ENCODE measurements around the gene DHRS1. TPM values are rescaled to one million over a fixed set of nuclear protein-coding genes. Genes with fewer than 3 reads are reported as not detected.

DHRS1 gene
- total RNA-seq, 1 experiment from 2014 or later, result 34.7 TPM

DNA sequence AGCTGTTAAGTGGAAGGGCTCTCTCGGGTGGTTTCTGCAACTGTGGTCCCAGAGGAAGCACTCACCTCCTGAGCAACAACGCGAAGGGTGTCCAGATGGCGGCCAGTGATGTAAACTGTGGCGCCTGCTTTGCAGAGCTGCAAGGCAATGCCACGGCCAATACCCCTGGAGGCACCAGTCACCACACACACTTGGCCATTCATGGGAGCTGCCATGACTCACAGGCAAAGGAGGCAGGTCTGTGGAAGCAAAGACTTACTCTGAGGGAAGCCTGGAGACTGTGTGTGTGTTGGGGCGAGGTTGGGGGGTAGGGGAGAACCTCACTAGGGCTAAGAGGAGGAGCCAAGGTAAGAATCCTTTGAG, 707 bp downstream of the DHRS1 start:
- H3K4me2 ChIP-seq (ENCODE audit: low read length), result peak overlapping the region; percentile 95
- H3K4me1 ChIP-seq (ENCODE audit: control insufficient read depth in 1 of 2, insufficient read depth in 2 of 2, low read length in 2 of 2), result peaks cover 17 to 31% of the 10 kb centered on the region in 2 experiments
- no peaks in the 10 kb centered on the region for H3K27me3 ChIP-seq (ENCODE audit: insufficient read depth, low read length)
- RAD21 ChIA-PET (ENCODE audit: low non-redundant PET in 1 of 2, low total read pairs in 2 of 2, uncharacterized antibody in 2 of 2, unreplicated experiment in 2 of 2), result interaction anchor here in 1 of 2 experiments (1.2 to 1.8 kb wide), 2 partner anchors 56 to 133 kb away, joined by 4 to 9 read pairs; partner anchors contain the start of gene TINF2
- no peaks in the 10 kb centered on the region for H4K20me1 ChIP-seq (ENCODE audit: insufficient read depth)
- DNase-seq (ENCODE audit: low read depth, low spot score) (peak; percentile 24), ATAC-seq (peak; percentile 45)
- peak overlapping the region; percentile 77 for H3K27ac ChIP-seq (ENCODE audit: low read depth, low read length)
- TF ChIP-seq, protein P1, sequence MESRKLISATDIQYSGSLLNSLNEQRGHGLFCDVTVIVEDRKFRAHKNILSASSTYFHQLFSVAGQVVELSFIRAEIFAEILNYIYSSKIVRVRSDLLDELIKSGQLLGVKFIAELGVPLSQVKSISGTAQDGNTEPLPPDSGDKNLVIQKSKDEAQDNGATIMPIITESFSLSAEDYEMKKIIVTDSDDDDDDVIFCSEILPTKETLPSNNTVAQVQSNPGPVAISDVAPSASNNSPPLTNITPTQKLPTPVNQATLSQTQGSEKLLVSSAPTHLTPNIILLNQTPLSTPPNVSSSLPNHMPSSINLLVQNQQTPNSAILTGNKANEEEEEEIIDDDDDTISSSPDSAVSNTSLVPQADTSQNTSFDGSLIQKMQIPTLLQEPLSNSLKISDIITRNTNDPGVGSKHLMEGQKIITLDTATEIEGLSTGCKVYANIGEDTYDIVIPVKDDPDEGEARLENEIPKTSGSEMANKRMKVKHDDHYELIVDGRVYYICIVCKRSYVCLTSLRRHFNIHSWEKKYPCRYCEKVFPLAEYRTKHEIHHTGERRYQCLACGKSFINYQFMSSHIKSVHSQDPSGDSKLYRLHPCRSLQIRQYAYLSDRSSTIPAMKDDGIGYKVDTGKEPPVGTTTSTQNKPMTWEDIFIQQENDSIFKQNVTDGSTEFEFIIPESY (IDR thresholded peaks at IDR 0.05; ENCODE audit: extremely low read depth, insufficient replicate concordance, low read length), result no peak
- no peak for TF ChIP-seq JUND (IDR thresholded peaks at IDR 0.05)
- no peak for TF ChIP-seq SP1 (IDR thresholded peaks at IDR 0.05; ENCODE audit: low read depth)
- TF ChIP-seq EZH2phosphoT487 (IDR thresholded peaks at IDR 0.05; ENCODE audit: borderline replicate concordance), result no peak
- no peak for TF ChIP-seq YY1 (IDR thresholded peaks at IDR 0.05; ENCODE audit: extremely low read depth, insufficient replicate concordance, low read depth, low read length)
- TF ChIP-seq FOSL1 (IDR thresholded peaks at IDR 0.05; ENCODE audit: low read depth), result no peak
- TF ChIP-seq SIN3A (IDR thresholded peaks at IDR 0.05; ENCODE audit: low read depth), result no peak
- no peak for TF ChIP-seq POLR2A (IDR thresholded peaks at IDR 0.05; ENCODE audit: borderline replicate concordance, extremely low read depth, insufficient read depth, insufficient read length)
- TF ChIP-seq ZFX (IDR thresholded peaks at IDR 0.05), result no peak
- TF ChIP-seq CBX3 (IDR thresholded peaks at IDR 0.05; ENCODE audit: low read depth), result no peak
- TF ChIP-seq EZH2 (IDR thresholded peaks at IDR 0.05), result no peak
- TF ChIP-seq, protein P2, sequence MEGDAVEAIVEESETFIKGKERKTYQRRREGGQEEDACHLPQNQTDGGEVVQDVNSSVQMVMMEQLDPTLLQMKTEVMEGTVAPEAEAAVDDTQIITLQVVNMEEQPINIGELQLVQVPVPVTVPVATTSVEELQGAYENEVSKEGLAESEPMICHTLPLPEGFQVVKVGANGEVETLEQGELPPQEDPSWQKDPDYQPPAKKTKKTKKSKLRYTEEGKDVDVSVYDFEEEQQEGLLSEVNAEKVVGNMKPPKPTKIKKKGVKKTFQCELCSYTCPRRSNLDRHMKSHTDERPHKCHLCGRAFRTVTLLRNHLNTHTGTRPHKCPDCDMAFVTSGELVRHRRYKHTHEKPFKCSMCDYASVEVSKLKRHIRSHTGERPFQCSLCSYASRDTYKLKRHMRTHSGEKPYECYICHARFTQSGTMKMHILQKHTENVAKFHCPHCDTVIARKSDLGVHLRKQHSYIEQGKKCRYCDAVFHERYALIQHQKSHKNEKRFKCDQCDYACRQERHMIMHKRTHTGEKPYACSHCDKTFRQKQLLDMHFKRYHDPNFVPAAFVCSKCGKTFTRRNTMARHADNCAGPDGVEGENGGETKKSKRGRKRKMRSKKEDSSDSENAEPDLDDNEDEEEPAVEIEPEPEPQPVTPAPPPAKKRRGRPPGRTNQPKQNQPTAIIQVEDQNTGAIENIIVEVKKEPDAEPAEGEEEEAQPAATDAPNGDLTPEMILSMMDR (IDR thresholded peaks at IDR 0.05 in 2 of 3, conservative IDR thresholded peaks at IDR 0.05 in 1 of 3; ENCODE audit: borderline replicate concordance in 1 of 3, insufficient read depth in 1 of 3, low read depth in 2 of 3, low read length in 2 of 3), result no peak
- no peak for TF ChIP-seq TCF7L2 (IDR thresholded peaks at IDR 0.05; ENCODE audit: borderline replicate concordance, extremely low read depth, insufficient read depth, insufficient read length)
- TF ChIP-seq CEBPB (IDR thresholded peaks at IDR 0.05; ENCODE audit: low read depth), result no peak
- TF ChIP-seq, protein P3, sequence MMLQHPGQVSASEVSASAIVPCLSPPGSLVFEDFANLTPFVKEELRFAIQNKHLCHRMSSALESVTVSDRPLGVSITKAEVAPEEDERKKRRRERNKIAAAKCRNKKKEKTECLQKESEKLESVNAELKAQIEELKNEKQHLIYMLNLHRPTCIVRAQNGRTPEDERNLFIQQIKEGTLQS (IDR thresholded peaks at IDR 0.05), result no peak
- TF ChIP-seq SRF (IDR thresholded peaks at IDR 0.05; ENCODE audit: low read depth), result no peak
- peaks cover 27 to 34% of the 10 kb centered on the region in 2 experiments for H3K36me3 ChIP-seq (ENCODE audit: control insufficient read depth in 1 of 2, insufficient read depth in 2 of 2, low read length in 2 of 2)
- no peaks in the 10 kb centered on the region for H3K9me3 ChIP-seq (ENCODE audit: control insufficient read depth in 1 of 2, insufficient read depth in 1 of 2, low read depth in 1 of 2, low read length in 2 of 2)
- no peak overlapping the region for H2AFZ ChIP-seq (ENCODE audit: low read depth, low read length, poor library complexity, severe bottlenecking)
- CTCF ChIA-PET, result interaction anchor here (0.6 to 4.7 kb wide), 9 partner anchors 8 to 667 kb away, joined by 3 to 71 read pairs (median 4); partner anchors contain the start of genes CIDEB, MDP1, RABGGTA and TINF2
- intact Hi-C loops (cut with micrococcal nuclease), result loop anchor here (5.0 to 10.0 kb wide), 3 partner anchors 242 to 314 kb away; partner anchors contain the start of gene DHRS4L2
- H3K79me2 ChIP-seq (ENCODE audit: insufficient read depth, low read length), result peaks cover 28% of the 10 kb centered on the region
- H3K4me3 ChIP-seq (replicated peaks in 1 of 2; ENCODE audit: low read depth in 1 of 2, low read length in 2 of 2), result peak overlapping the region; percentile 66 to 80
- no peaks in the 10 kb centered on the region for H3K9me2 ChIP-seq (ENCODE audit: insufficient read depth)
- BruUV-seq (replicated peaks), result no TSS peak
- H3K9ac ChIP-seq (ENCODE audit: low read length), result peak overlapping the region; percentile 79
- POLR2A ChIA-PET, result interaction anchor here (0.8 to 3.7 kb wide), 4 partner anchors 9 to 85 kb away, joined by 3 to 30 read pairs (median 6); partner anchors contain the start of genes CHMP4A, RABGGTA and TINF2

Measured in HCT116 (cell line).